Breast epithelium (tissue), 4 donors: ENCODE results near the gene KRT74. TPM values are rescaled to one million over a fixed set of nuclear protein-coding genes. Genes with fewer than 3 reads are reported as not detected.

Source experiments
- DNase-seq, 2 donors: peaks; one replicate each; pipeline ENCODE4 v3.0.0-alpha.2; 2019; ENCODE audit warnings: low spot score in 2 of 2
- H3K27ac ChIP-seq, 2 donors: fragments of 200-600 bp; sonication (generic) in 1 of 2; one replicate each; pipeline ENCODE4 v1.5.1; 2016 to 2019; ENCODE audit warnings: mild to moderate bottlenecking in 1 of 2
- H3K27me3 ChIP-seq, 2 donors: fragments of 200-600 bp; sonication (generic) in 1 of 2; one replicate each; pipeline versions ENCODE4 v1.5.1 to v1.6.0; 2017 to 2019; ENCODE audit warnings: control low read depth in 1 of 2, mild to moderate bottlenecking in 1 of 2
- H3K36me3 ChIP-seq: fragments of 200-600 bp; one replicate; pipeline ENCODE4 v1.5.1; 2019
- H3K4me1 ChIP-seq, 2 donors: fragments of 200-600 bp; sonication (generic); one replicate each; pipeline ENCODE4 v1.5.1; 2016 to 2019; ENCODE audit warnings: control low read depth in 1 of 2
- H3K4me3 ChIP-seq, 3 donors: fragments of 200-600 bp; sonication (generic); 1 replicate in 2 of 3; 2 replicates in 1 of 3; pipeline ENCODE4 v1.5.1; 2016 to 2019; ENCODE audit warnings: mild to moderate bottlenecking in 3 of 3, moderate library complexity in 2 of 3
- H3K9me3 ChIP-seq, 2 donors: fragments of 200-600 bp; sonication (generic) in 1 of 2; one replicate each; pipeline ENCODE4 v1.5.1; 2016 to 2019; ENCODE audit warnings: control low read depth in 1 of 2
- POLR2A ChIP-seq: fragments of 450-650 bp; IDR thresholded peaks from one replicate; pipeline ENCODE4 v1.6.1; 2016; ENCODE audit warnings: antibody characterized with exemption, mild to moderate bottlenecking, moderate library complexity
- POLR2AphosphoS5 ChIP-seq, 3 donors: sonication (generic); formaldehyde crosslinking; IDR thresholded peaks; one replicate each; pipeline ENCODE4 v1.6.1; 2017; ENCODE audit warnings: antibody characterized with exemption in 3 of 3
- intact Hi-C: fragments of 100-400 bp; cut with DNase I; formaldehyde crosslinking; loops from one replicate; pipeline ENCODE4 v1.15.1; 2023; ENCODE audit warnings: low total_unique reads
- total RNA-seq, 3 donors: library from RNA; depleted of rRNA; stranded (reverse); fragments of >200 nt; gene quantifications; one replicate each; pipeline ENCODE4 v1.1.0, GENCODE V29; 2016
- TF ChIP-seq, protein P1 (sequence below), 3 donors: fragments of 450-650 bp; IDR thresholded peaks; one replicate each; pipeline ENCODE4 v1.5.1; 2016 to 2017; ENCODE audit warnings: antibody characterized with exemption in 3 of 3, mild to moderate bottlenecking in 3 of 3, moderate library complexity in 3 of 3

The KRT74 gene
- total RNA-seq, 3 donors from 2014 or later = not detected

DNA sequence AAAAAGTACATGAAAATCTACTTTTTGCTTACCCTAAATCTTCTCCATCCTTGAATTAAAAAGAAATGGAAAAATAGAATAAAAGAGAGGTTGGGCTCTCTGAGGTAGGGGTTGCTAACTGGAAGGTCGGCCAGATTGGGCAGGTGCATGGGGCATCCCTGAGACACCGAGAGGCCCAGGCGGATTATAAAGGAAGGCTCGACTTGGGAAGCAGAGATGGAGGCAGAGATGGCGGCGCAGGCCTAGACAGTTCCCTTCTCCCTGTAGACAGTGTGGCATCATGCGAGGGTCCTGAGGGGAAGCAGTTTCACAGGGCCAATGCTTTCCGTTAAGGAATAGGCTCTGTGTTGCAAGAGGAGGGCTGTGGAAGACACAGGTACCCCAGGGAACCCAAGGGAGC, 3.7 kb upstream of the KRT74 start:
- H3K4me1 ChIP-seq = no peaks in the 10 kb centered on the region
- TF ChIP-seq, protein P1, sequence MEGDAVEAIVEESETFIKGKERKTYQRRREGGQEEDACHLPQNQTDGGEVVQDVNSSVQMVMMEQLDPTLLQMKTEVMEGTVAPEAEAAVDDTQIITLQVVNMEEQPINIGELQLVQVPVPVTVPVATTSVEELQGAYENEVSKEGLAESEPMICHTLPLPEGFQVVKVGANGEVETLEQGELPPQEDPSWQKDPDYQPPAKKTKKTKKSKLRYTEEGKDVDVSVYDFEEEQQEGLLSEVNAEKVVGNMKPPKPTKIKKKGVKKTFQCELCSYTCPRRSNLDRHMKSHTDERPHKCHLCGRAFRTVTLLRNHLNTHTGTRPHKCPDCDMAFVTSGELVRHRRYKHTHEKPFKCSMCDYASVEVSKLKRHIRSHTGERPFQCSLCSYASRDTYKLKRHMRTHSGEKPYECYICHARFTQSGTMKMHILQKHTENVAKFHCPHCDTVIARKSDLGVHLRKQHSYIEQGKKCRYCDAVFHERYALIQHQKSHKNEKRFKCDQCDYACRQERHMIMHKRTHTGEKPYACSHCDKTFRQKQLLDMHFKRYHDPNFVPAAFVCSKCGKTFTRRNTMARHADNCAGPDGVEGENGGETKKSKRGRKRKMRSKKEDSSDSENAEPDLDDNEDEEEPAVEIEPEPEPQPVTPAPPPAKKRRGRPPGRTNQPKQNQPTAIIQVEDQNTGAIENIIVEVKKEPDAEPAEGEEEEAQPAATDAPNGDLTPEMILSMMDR (IDR thresholded peaks at IDR 0.05) = no peak
- TF ChIP-seq POLR2AphosphoS5 (IDR thresholded peaks at IDR 0.05) (no peak), POLR2A (no peak)
- no peak overlapping the region for H3K4me3 ChIP-seq
- H3K27me3 ChIP-seq = no peaks in the 10 kb centered on the region
- H3K36me3 ChIP-seq = no peaks in the 10 kb centered on the region
- DNase-seq = no peak
- intact Hi-C loops = no loop called here
- H3K27ac ChIP-seq = no peak overlapping the region
- H3K9me3 ChIP-seq = no peaks in the 10 kb centered on the region

DNA sequence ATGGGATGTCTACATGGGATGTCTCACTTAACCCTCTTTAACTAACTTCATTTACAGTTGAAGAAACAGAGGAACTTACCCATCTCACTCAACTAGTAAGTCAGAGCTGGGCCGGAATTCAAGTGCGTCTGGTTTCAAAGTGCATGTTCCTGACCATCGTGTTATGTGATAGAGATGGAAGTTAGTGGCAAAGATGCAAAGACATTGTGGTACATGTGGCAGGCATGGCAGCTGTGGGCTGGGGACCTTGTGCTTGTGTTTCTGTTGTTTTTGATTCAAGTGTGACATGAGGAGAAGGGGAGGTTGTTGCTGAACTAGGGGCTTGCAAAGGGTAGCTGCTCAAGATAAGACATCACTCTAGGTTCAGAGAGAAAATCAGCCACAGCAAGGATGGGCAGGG, 2.3 kb upstream of the KRT74 start:
- intact Hi-C loops = no loop called here
- Histone ChIP-seq H3K36me3 (no peaks in the 10 kb centered on the region), H3K4me3 (no peak overlapping the region), H3K9me3 (no peaks in the 10 kb centered on the region), H3K4me1 (no peaks in the 10 kb centered on the region), H3K27ac (no peak overlapping the region), H3K27me3 (no peaks in the 10 kb centered on the region)
- DNase-seq = no peak
- TF ChIP-seq POLR2A (no peak), POLR2AphosphoS5 (IDR thresholded peaks at IDR 0.05) (no peak)
- TF ChIP-seq, protein P1 (IDR thresholded peaks at IDR 0.05) = no peak

DNA sequence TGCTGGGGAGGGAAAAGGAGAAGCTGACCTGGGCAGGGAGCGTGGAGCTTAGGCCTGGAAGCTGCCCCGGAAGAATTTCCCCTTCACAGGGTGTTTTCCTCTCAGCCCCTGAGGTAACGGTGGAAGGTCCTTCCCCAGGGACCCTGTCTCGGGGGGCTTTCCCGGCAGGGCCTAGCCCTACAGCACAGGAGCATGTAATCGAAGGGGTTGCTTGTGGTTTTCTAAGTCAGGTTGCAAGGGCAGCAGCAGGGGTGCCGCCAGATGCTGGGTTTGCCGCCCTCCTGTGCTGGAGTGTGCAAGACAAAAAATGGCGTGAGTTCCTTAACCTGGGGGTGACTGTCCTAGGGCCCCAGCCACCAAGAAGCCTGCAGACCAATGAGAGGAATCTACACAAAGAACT, 1.6 kb upstream of the KRT74 start:
- no peaks in the 10 kb centered on the region for H3K27me3 ChIP-seq
- no peak for TF ChIP-seq POLR2A
- TF ChIP-seq POLR2AphosphoS5 (IDR thresholded peaks at IDR 0.05) = no peak
- no peaks in the 10 kb centered on the region for H3K9me3 ChIP-seq
- H3K36me3 ChIP-seq = no peaks in the 10 kb centered on the region
- no peak overlapping the region for H3K4me3 ChIP-seq
- DNase-seq = no peak
- H3K4me1 ChIP-seq = no peaks in the 10 kb centered on the region
- intact Hi-C loops = no loop called here
- no peak overlapping the region for H3K27ac ChIP-seq

DNA sequence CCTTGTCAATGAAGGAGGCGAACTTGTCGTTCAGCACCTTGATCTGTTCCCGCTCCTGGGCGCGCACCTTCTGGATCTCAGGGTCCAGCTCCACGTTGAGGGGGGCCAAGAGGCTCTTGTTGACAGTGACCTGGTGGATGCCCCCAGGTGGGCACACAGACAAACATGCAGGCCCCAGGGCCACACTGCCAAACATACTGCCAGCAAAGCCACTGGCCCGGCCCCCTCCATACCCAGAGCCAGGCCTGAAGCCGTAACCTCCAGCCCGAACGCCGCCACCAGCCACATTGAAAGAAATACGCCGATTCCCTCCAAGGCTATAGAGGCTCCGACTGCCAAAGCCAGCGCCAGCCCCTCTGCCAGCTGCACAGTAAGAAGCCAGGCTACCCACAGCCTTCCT, 337 bp downstream of the KRT74 start:
- Histone ChIP-seq H3K4me3 (no peak overlapping the region), H3K4me1 (no peaks in the 10 kb centered on the region), H3K27ac (no peak overlapping the region), H3K27me3 (no peaks in the 10 kb centered on the region), H3K36me3 (no peaks in the 10 kb centered on the region), H3K9me3 (no peaks in the 10 kb centered on the region)
- DNase-seq = no peak
- TF ChIP-seq, protein P1 (IDR thresholded peaks at IDR 0.05) = no peak
- TF ChIP-seq POLR2AphosphoS5 (IDR thresholded peaks at IDR 0.05) = no peak
- TF ChIP-seq POLR2A = no peak
- intact Hi-C loops = no loop called here

DNA sequence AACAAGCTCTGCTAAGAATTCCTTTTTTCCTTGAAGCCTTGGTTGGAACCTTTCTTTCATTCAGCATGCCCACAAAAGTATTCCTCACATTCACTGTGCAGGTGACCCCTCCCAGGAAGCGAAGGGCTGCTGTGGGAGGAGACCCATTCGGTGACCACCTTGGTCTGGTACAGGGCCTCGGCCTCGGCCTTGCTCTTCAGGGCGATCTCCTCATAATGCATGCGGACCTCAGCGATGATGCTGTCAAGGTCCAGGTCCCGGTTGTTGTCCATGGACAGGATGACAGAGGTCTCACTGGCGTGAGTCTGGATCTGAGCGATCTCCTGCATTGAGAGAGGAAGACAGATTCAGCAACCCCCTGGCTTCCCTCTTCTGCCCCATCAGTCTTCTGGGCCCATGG, 3.1 kb downstream of the KRT74 start:
- Histone ChIP-seq H3K9me3 (no peaks in the 10 kb centered on the region), H3K27me3 (no peaks in the 10 kb centered on the region), H3K27ac (no peak overlapping the region), H3K4me1 (no peaks in the 10 kb centered on the region), H3K36me3 (no peaks in the 10 kb centered on the region), H3K4me3 (no peak overlapping the region)
- no peak for TF ChIP-seq POLR2AphosphoS5 (IDR thresholded peaks at IDR 0.05)
- no peak for DNase-seq
- intact Hi-C loops = no loop called here

DNA sequence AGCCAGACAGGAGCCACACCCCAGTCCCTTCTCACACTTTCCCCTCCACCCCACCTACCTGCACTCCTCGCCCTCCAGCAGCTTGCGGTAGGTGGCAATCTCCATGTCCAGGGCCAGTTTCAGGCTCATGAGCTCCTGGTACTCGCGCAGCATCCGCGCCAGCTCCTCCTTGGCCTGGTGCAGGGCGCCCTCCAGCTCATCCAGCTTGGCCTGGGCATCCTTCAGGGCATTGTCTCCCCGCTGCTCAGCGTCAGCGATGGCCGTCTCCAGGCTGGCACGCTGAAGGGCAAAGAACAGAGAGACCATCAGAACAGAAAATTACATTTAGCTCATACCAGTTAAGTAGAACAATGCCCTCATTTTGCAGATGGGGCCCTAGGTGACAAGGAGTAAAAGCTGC, 5.5 kb downstream of the KRT74 start:
- no peak for TF ChIP-seq POLR2AphosphoS5 (IDR thresholded peaks at IDR 0.05)
- TF ChIP-seq, protein P1 (IDR thresholded peaks at IDR 0.05) = no peak
- no peak for TF ChIP-seq POLR2A
- H3K27me3 ChIP-seq = no peaks in the 10 kb centered on the region
- H3K4me3 ChIP-seq = no peak overlapping the region
- intact Hi-C loops = no loop called here
- no peak overlapping the region for H3K27ac ChIP-seq
- no peaks in the 10 kb centered on the region for H3K9me3 ChIP-seq
- no peaks in the 10 kb centered on the region for H3K36me3 ChIP-seq
- DNase-seq = no peak
- H3K4me1 ChIP-seq = no peaks in the 10 kb centered on the region
